ENCODE results near the gene ALG9. TPM values are rescaled to one million over a fixed set of nuclear protein-coding genes. Genes with fewer than 3 reads are reported as not detected.

Gene ALG9
- total RNA-seq, 1 donor from 2014 or later = 55.5 TPM

DNA sequence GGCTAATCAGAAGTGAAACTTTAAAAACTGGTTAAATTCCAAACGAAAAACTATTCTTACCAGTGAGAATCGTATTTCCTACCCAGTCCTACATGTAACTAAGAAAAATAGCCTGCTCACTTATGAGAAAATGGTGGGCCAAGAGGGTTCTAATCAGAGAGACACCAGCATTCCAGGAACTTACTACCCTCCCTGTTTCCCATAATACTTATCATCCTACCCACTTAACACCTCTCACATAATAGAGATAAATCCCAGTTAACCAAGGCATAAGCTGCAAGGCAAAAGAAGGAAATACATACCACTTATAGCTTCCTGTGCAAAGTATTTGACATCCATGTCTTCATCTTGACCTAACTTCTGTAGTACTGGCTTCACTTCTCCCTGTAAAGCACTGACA, 129.6 kb downstream of the ALG9 start:
- Mint-ChIP-seq H3K4me1 (peaks cover 30% of the 10 kb centered on the region), H3K27ac (ENCODE audit: unreplicated experiment) (peak overlapping the region; percentile 29), H3K9me3 (no peaks in the 10 kb centered on the region), H3K27me3 (ENCODE audit: low read depth) (no peaks in the 10 kb centered on the region), H3K4me3 (no peak overlapping the region), H3K36me3 (ENCODE audit: low read depth) (peaks cover 30% of the 10 kb centered on the region)
- DNase-seq (ENCODE audit: low read depth, low spot score) = no peak
- TF ChIP-seq, protein P1, sequence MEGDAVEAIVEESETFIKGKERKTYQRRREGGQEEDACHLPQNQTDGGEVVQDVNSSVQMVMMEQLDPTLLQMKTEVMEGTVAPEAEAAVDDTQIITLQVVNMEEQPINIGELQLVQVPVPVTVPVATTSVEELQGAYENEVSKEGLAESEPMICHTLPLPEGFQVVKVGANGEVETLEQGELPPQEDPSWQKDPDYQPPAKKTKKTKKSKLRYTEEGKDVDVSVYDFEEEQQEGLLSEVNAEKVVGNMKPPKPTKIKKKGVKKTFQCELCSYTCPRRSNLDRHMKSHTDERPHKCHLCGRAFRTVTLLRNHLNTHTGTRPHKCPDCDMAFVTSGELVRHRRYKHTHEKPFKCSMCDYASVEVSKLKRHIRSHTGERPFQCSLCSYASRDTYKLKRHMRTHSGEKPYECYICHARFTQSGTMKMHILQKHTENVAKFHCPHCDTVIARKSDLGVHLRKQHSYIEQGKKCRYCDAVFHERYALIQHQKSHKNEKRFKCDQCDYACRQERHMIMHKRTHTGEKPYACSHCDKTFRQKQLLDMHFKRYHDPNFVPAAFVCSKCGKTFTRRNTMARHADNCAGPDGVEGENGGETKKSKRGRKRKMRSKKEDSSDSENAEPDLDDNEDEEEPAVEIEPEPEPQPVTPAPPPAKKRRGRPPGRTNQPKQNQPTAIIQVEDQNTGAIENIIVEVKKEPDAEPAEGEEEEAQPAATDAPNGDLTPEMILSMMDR (conservative IDR thresholded peaks at IDR 0.05) = no peak

- H3K4me1 Mint-ChIP-seq = peaks cover 53% of the 10 kb centered on the region
- no peak for DNase-seq (ENCODE audit: low read depth, low spot score)
- no peak overlapping the region for H3K27ac Mint-ChIP-seq (ENCODE audit: unreplicated experiment)
- peaks cover 13% of the 10 kb centered on the region for H3K36me3 Mint-ChIP-seq (ENCODE audit: low read depth)
- no peaks in the 10 kb centered on the region for H3K9me3 Mint-ChIP-seq
- TF ChIP-seq, protein P1 (conservative IDR thresholded peaks at IDR 0.05) = no peak
- H3K27me3 Mint-ChIP-seq (ENCODE audit: low read depth) = peaks cover 4% of the 10 kb centered on the region
- H3K4me3 Mint-ChIP-seq = no peak overlapping the region
Observed at GRCh38 chr11:111739299-111739698, 132.1 kb downstream of the ALG9 start.

- Mint-ChIP-seq H3K36me3 (ENCODE audit: low read depth) (peaks cover 9% of the 10 kb centered on the region), H3K9me3 (no peaks in the 10 kb centered on the region), H3K27ac (ENCODE audit: unreplicated experiment) (peak overlapping the region; percentile 39), H3K4me3 (peak overlapping the region; percentile 8), H3K4me1 (peaks cover 56% of the 10 kb centered on the region), H3K27me3 (ENCODE audit: low read depth) (peaks cover 4% of the 10 kb centered on the region)
- DNase-seq (ENCODE audit: low read depth, low spot score) = no peak
- TF ChIP-seq, protein P1 (conservative IDR thresholded peaks at IDR 0.05) = no peak
Observed at GRCh38 chr11:111737444-111738210, 133.8 kb downstream of the ALG9 start.

DNA sequence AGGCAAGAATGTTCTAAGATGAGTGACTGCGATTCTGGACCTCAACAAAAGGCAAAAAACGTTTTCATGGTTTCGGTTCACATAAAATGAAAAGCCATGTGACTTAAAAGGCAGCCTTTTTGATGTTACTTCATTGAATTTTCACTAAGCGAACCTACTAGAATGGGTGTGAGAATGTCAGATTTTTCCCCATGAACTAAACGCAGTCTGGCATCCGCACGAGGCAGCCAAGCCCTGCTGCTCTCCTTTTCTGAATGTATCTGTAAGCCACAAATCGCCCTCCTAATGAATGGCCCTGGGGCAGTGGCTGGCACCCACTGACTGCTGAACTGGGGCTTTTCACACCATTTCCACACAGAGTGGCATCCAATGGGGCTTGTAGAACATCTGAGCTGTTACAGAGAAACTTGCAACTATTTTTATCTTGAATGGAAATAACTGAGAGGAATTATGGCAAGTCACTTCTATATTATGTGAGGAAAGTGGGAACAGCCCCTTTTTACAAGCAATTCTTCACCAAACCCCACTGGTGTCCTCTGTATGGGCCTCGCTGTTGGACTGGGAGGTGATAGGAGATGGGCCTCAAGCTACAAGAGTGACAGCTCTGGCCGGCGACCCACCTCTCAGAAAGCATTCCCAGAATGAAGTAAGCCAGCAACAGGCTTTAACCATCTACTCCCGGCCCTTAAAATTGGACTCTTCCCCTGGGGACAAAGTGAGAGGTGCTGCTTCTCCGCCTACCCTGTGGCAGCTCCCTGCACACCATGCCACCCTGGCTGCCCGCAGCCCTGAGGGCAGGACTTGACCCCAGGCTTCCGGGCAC, 134.5 kb downstream of the ALG9 start:
- peak overlapping the region; percentile 97 for H3K27ac Mint-ChIP-seq (ENCODE audit: unreplicated experiment)
- TF ChIP-seq, protein P1 (conservative IDR thresholded peaks at IDR 0.05) = no peak
- H3K4me3 Mint-ChIP-seq = no peak overlapping the region
- DNase-seq (ENCODE audit: low read depth, low spot score) = no peak
- H3K9me3 Mint-ChIP-seq = no peaks in the 10 kb centered on the region
- peaks cover 58% of the 10 kb centered on the region for H3K4me1 Mint-ChIP-seq
- peaks cover 4% of the 10 kb centered on the region for H3K27me3 Mint-ChIP-seq (ENCODE audit: low read depth)
- H3K36me3 Mint-ChIP-seq (ENCODE audit: low read depth) = peaks cover 9% of the 10 kb centered on the region

Other genes with a start within 250 kb of the ALG9 start
- gene PPP2R1B, start 105.2 kb downstream of the ALG9 start, total RNA-seq = 78.0 and 80.4 TPM in 2 replicates
- 4.8 and 5.0 TPM in 2 replicates for gene FDXACB1, start 7.6 kb upstream of the ALG9 start, total RNA-seq
- 22.8 and 24.8 TPM in 2 replicates for gene CFAP68, start 8.0 kb upstream of the ALG9 start, total RNA-seq
- not detected in 2 replicates for gene CRYAB, start 40.2 kb upstream of the ALG9 start, total RNA-seq
- not detected in 2 replicates for gene HSPB2, start 41.2 kb upstream of the ALG9 start, total RNA-seq
- gene C11orf52, start 47.3 kb upstream of the ALG9 start, total RNA-seq = not detected in 2 replicates
- 24.4 and 24.6 TPM in 2 replicates for gene DIXDC1, start 65.8 kb upstream of the ALG9 start, total RNA-seq
- 52.4 and 52.9 TPM in 2 replicates for gene DLAT, start 153.8 kb upstream of the ALG9 start, total RNA-seq
- gene PIH1D2, start 202.4 kb upstream of the ALG9 start, total RNA-seq = 3.6 and 4.5 TPM in 2 replicates
- 33.1 and 34.4 TPM in 2 replicates for gene NKAPD1, start 202.7 kb upstream of the ALG9 start, total RNA-seq
- gene TIMM8B, start 215.2 kb upstream of the ALG9 start, total RNA-seq = 90.8 and 92.7 TPM in 2 replicates
- gene SDHD, start 215.3 kb upstream of the ALG9 start, total RNA-seq = 41.4 and 48.1 TPM in 2 replicates

All from neural crest cell (in vitro differentiated cells).